K562 (cell line): ENCODE measurements around the gene ACP5. TPM values are rescaled to one million over a fixed set of nuclear protein-coding genes. Genes with fewer than 3 reads are reported as not detected.
A peak's percentile ranks its signal among the peaks of the same experiment; 100 is the strongest.

ENCODE experiments used
- ATAC-seq: fragments of 200-7000 bp; cut with Tn5 transposase; 3 replicates; pipeline ENCODE4 v1.9.1; 2020; ENCODE audit warnings: moderate library complexity
- BruUV-seq: library from RNA; stranded (reverse); fragments of 400-500 nt; replicated peaks from 2 replicates; lab custom pipeline; 2021; lab: Mats Ljungman, UMichigan
- CTCF ChIA-PET: fragments of 300-600 bp; formaldehyde crosslinking; extraction: SDS; loops from one replicate; lab custom pipeline; 2021; ENCODE audit warnings: low intra/inter-chr PET ratio; lab: Yijun Ruan, JAX
- POLR2A ChIA-PET: fragments of 300-600, 350-650 bp; sonication (Branson Sonifier 250); formaldehyde crosslinking; extraction: SDS; loops from one replicate; lab custom pipeline; 2021; ENCODE audit warnings: antibody characterized with exemption, inconsistent platforms; lab: Yijun Ruan, JAX
- DNase-seq, 4 experiments: peaks; one replicate each; pipeline versions ENCODE4 v3.0.0 to v3.0.0-alpha.2; 2011 to 2018; ENCODE audit warnings: low spot score in 3 of 4, mixed read lengths in 3 of 4; ENCODE audit errors: extremely low read depth in 1 of 4
- FAIRE-seq: peaks from 2 replicates; lab custom pipeline; 2011; peaks lifted over from hg19 to GRCh38; lab: Jason Lieb, UNC
- H2AFZ ChIP-seq: 2 replicates; pipeline ENCODE4 v1.6.0; 2011; ENCODE audit warnings: low read depth, low read length, control low read depth, inconsistent platforms
- H3K27ac ChIP-seq: fragments of 200-600 bp; 3 replicates; pipeline ENCODE4 v1.8.0; 2011; ENCODE audit warnings: low read depth, mild to moderate bottlenecking, control low read depth, inconsistent platforms, low read length, moderate library complexity, mixed read lengths; ENCODE audit errors: extremely low read depth
- H3K27me3 ChIP-seq, 2 experiments: fragments of 300-600 bp in 1 of 2; 2 replicates in 1 of 2; 3 replicates in 1 of 2; pipeline versions ENCODE4 v1.6.0 to v1.8.0; 2011; ENCODE audit warnings: inconsistent platforms in 2 of 2, low read length in 2 of 2, mild to moderate bottlenecking in 1 of 2, mixed read lengths in 1 of 2, moderate library complexity in 1 of 2; ENCODE audit not compliant: control insufficient read depth in 2 of 2, insufficient read depth in 2 of 2
- H3K36me3 ChIP-seq: fragments of 300-600 bp; 3 replicates; pipeline ENCODE4 v1.8.0; 2011; ENCODE audit warnings: mild to moderate bottlenecking, low read length, inconsistent platforms; ENCODE audit not compliant: control insufficient read depth, insufficient read depth
- H3K4me1 ChIP-seq, 2 experiments: fragments of 200-600 bp in 1 of 2; replicated peaks in 1 of 2; 2 replicates in 1 of 2; 3 replicates in 1 of 2; pipeline versions ENCODE4 v1.5.1 to v1.8.0; 2011; ENCODE audit warnings: inconsistent platforms in 2 of 2, low read length in 2 of 2, mild to moderate bottlenecking in 1 of 2, mixed read lengths in 1 of 2, moderate library complexity in 1 of 2; ENCODE audit not compliant: control insufficient read depth in 2 of 2, insufficient read depth in 2 of 2
- H3K4me2 ChIP-seq: 2 replicates; pipeline ENCODE4 v1.6.1; 2011; ENCODE audit warnings: low read length, control low read depth, inconsistent platforms, mixed read lengths; ENCODE audit not compliant: insufficient read depth
- H3K4me3 ChIP-seq: fragments of 200-600 bp; sonication (generic), shearing (Covaris generic); 2 replicates; pipeline ENCODE4 v1.5.1; 2016; ENCODE audit warnings: control low read depth, inconsistent platforms
- H3K79me2 ChIP-seq: fragments of 200-600 bp; 3 replicates; pipeline ENCODE4 v1.8.0; 2011; ENCODE audit warnings: low read length, inconsistent platforms; ENCODE audit not compliant: control insufficient read depth, insufficient read depth
- H3K9ac ChIP-seq, 2 experiments: 2 replicates each; pipeline versions ENCODE4 v1.6.0 to v1.6.1; 2011; ENCODE audit warnings: low read depth in 2 of 2, low read length in 2 of 2, control low read depth in 1 of 2, inconsistent platforms in 1 of 2, mild to moderate bottlenecking in 1 of 2, mixed read lengths in 1 of 2; ENCODE audit not compliant: insufficient read depth in 1 of 2
- H3K9me1 ChIP-seq: one replicate; pipeline ENCODE4 v1.6.0; 2011; ENCODE audit warnings: inconsistent platforms, mild to moderate bottlenecking, low read length, moderate library complexity; ENCODE audit not compliant: control insufficient read depth, insufficient read depth
- H3K9me3 ChIP-seq: replicated peaks from 2 replicates; pipeline ENCODE4 v1.5.1; 2011; ENCODE audit warnings: low read depth, low read length, inconsistent platforms; ENCODE audit not compliant: control insufficient read depth, insufficient read depth
- H4K20me1 ChIP-seq: replicated peaks from 2 replicates; pipeline ENCODE4 v1.6.1; 2011; ENCODE audit warnings: low read length, inconsistent platforms, mixed read lengths; ENCODE audit not compliant: control insufficient read depth, insufficient read depth
- DDX20 ChIP-seq: fragments of 450-650 bp; IDR thresholded peaks from 2 replicates; pipeline ENCODE4 v1.6.1; 2016; ENCODE audit warnings: missing genetic modification characterization, low read depth, mild to moderate bottlenecking, missing compliant biosample characterization, moderate library complexity
- GABPB2 ChIP-seq: fragments of 250-450 bp; sonication (Bioruptor Pico); conservative IDR thresholded peaks from 2 replicates; pipeline ENCODE4 v1.5.1; 2021; ENCODE audit warnings: mild to moderate bottlenecking
- NFIX ChIP-seq: fragments of 250-450 bp; sonication (Bioruptor Pico); IDR thresholded peaks from 2 replicates; pipeline ENCODE4 v1.4.0; 2020; ENCODE audit warnings: low read depth, mild to moderate bottlenecking, moderate library complexity
- PHF8 ChIP-seq: fragments of 200-600 bp; sonication (generic); IDR thresholded peaks from 2 replicates; pipeline ENCODE4 v1.6.1; 2012; ENCODE audit warnings: mixed run types, mild to moderate bottlenecking, inconsistent platforms, low read length, moderate library complexity, borderline replicate concordance
- SUPT5H ChIP-seq: fragments of 450-650 bp; IDR thresholded peaks from 2 replicates; pipeline ENCODE4 v1.6.1; 2016
- ZNF121 ChIP-seq: sonication (generic); formaldehyde crosslinking; conservative IDR thresholded peaks from 2 replicates; pipeline ENCODE4 v1.8.0; 2022; ENCODE audit warnings: missing genetic modification reagents
- ZNF133 ChIP-seq: fragments of 250-450 bp; sonication (Bioruptor Pico); IDR thresholded peaks from 2 replicates; pipeline ENCODE4 v1.4.0; 2020; ENCODE audit warnings: mild to moderate bottlenecking
- ZNF609 ChIP-seq: sonication (generic); formaldehyde crosslinking; IDR thresholded peaks from 2 replicates; pipeline ENCODE4 v1.8.1; 2023; ENCODE audit warnings: missing genetic modification reagents, mild to moderate bottlenecking, borderline replicate concordance
- ZZZ3 ChIP-seq: fragments of 450-650 bp; IDR thresholded peaks from 2 replicates; pipeline ENCODE4 v1.6.1; 2016; ENCODE audit warnings: antibody characterized with exemption, mild to moderate bottlenecking, moderate library complexity
- WGBS: fragments of 100-300 bp; shearing (Covaris generic); methylation state at CpG from one replicate; pipeline ENCODE4 v1.1.6; 2016; ENCODE audit warnings: low coverage, mixed read lengths; ENCODE audit not compliant: insufficient coverage; ENCODE audit errors: missing lambda C conversion rate; 5-methylcytosine and 5-hydroxymethylcytosine counted together
- in situ Hi-C: fragments of 300-500 bp; cut with MboI; formaldehyde crosslinking; loops from 4 replicates; pipeline ENCODE4 v1.15.0; 2018; ENCODE audit warnings: inconsistent platforms, mixed read lengths
- intact Hi-C: fragments of 100-400 bp; cut with micrococcal nuclease; formaldehyde crosslinking; loops from 2 replicates; pipeline ENCODE4 v1.14.2; 2022
- polyA plus RNA-seq, 8 experiments: library from polyadenylated mRNA; depleted of rRNA in 4 of 8; stranded (reverse) in 5 of 8; unstranded in 3 of 8; fragments of >200 nt; fragmentation: Nextera tagmentation in 2 of 8; fragmentation: Illumina TruSeq in 1 of 8; extraction: Ambion mirVana in 2 of 8; extraction: Trizol in 1 of 8; gene quantifications; 2 replicates each; pipeline versions ENCODE4 v1.2.1 to v1.2.3, GENCODE V29; 2011 to 2014; ENCODE audit warnings: inconsistent platforms in 1 of 8, missing spikeins in 1 of 8
- total RNA-seq, 7 experiments: library from RNA; depleted of rRNA in 6 of 7; stranded (reverse); fragments of >200 nt in 6 of 7; fragmentation: Illumina TruSeq in 2 of 7; extraction: Trizol in 2 of 7; gene quantifications; 2 replicates each; pipeline versions ENCODE4 v1.2.1 to v1.2.3, GENCODE V29; 2011 to 2021; ENCODE audit warnings: low replicate concordance in 1 of 7

Gene ACP5
- total and polyA plus RNA-seq, 9 of the 15 experiments (the other 6 are each of a cell fraction or from before 2014, with no cell fraction given) = 0.06 to 1.1 (median 0.31) TPM; not detected in 1

- peak; percentile 64; the same call in 1 of the 2 replicates for TF ChIP-seq ZNF609
These were observed at the start of gene ACP5 (continued) for GRCh38 chr19:11577451-11578257.

- ATAC-seq (no peak), DNase-seq (no peak), FAIRE-seq (no peak)
- H3K9ac ChIP-seq = no peak overlapping the region
- no peak overlapping the region for H2AFZ ChIP-seq
- H3K4me2 ChIP-seq = no peak overlapping the region
- in situ Hi-C loops = no loop called here
- no peaks in the 10 kb centered on the region for H3K79me2 ChIP-seq
- H3K9me1 ChIP-seq = no peaks in the 10 kb centered on the region
- no peak overlapping the region for H3K4me3 ChIP-seq
- peaks cover 3 to 5% of the 10 kb centered on the region in 2 experiments; a peak in 3 of 5 replicates for H3K4me1 ChIP-seq
- ChIA-PET CTCF (no interaction called here), POLR2A (interaction anchor here (2.1 kb wide), 1 partner anchor 14 kb away, joined by 6 read pairs; no protein-coding TSS in a partner anchor)
- TF ChIP-seq GABPB2 = no peak
- no peak for TF ChIP-seq SUPT5H
- TF ChIP-seq ZZZ3 = no peak
- no peak for TF ChIP-seq ZNF121 (CRISPR knock-in tag)
- no peak for TF ChIP-seq PHF8
- TF ChIP-seq DDX20 (tag) = no peak
- no peak for TF ChIP-seq ZNF133 (CRISPR knock-in tag)
- TF ChIP-seq NFIX = no peak
- no TSS peak for BruUV-seq
- WGBS = 41% methylated on average over 15 of the region's 15 CpGs
- H3K36me3 ChIP-seq = no peaks in the 10 kb centered on the region
- no peak overlapping the region for H3K27ac ChIP-seq
- H3K9me3 ChIP-seq = no peaks in the 10 kb centered on the region
- H4K20me1 ChIP-seq = no peaks in the 10 kb centered on the region
- intact Hi-C loops = no loop called here
- H3K27me3 ChIP-seq = no peaks in the 10 kb centered on the region; a peak in 2 of 5 replicates
These were observed 48.8 kb upstream of the ACP5 start for GRCh38 chr19:11626252-11626651.
